Dedifferentiated amniotic fluid mesenchymal stem cell (primary cell): Measurements from ENCODE around the gene RRM1.
"Not testable (repeated sequence)": the region's sequence is repeated elsewhere in the genome, so short reads cannot be mapped to it uniquely, and the experiment has no call there.

Source experiments
- DNase-seq: peaks from one replicate; pipeline ENCODE4 v3.0.0-alpha.2; 2016; ENCODE audit errors: extremely low spot score

Gene RRM1

DNA sequence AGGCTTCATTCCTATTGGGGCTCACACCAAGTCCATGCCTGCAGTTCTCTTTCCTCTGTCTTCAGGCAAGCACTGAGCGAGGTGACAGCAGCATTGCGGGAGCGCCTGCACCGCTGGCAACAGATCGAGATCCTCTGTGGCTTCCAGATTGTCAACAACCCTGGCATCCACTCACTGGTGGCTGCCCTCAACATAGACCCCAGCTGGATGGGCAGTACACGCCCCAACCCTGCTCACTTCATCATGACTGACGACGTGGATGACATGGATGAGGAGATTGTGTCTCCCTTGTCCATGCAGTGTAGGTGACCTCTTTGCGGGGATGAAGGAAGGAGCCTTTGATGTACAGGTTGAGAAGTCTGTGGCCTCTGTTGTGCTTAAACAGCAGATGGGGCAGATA, 11.4 kb upstream of the RRM1 start:
- DNase-seq: no peak

GRCh38 chr11:4084406-4085125, 10.0 kb upstream of the RRM1 start:
- DNase-seq: no peak

GRCh38 chr11:4085575-4085974, 9.0 kb upstream of the RRM1 start:
- DNase-seq: no peak

DNA sequence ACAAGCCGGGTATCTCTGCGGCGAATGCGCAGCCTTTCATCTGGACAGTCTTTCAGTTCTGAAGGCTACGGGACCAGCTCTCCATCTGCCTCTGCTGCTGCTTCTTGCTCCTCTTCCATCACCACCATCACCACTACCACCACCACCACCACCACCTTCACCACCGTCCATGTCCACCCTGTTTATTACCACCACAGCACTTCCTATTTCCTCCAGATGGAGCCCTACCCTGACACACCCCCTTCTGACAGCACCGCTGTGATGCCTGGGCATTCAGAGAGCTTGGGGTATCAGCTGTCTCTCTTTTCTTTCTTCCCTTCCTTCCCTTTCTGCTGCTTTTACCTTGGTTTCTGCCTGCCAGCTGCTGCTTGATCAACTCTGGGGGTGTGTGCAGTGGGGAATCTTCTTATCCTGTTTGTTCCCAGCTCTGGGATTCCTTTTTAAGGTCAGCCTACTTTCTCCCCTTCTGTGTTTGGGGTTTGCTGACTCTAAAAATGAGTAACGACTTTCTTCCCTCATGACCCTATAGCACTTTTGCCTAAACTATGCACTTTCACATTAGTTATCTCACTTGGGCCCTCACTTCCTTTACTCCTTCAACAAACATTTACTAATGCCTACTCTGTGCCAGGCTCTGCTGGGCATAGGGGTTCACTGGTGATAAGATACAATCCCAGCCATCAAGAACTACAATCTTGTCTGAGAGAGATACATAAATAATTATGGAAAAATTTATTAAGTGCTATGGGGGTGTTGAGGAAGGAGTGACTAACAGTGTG, 7.8 kb upstream of the RRM1 start:
- DNase-seq: no peak

DNA sequence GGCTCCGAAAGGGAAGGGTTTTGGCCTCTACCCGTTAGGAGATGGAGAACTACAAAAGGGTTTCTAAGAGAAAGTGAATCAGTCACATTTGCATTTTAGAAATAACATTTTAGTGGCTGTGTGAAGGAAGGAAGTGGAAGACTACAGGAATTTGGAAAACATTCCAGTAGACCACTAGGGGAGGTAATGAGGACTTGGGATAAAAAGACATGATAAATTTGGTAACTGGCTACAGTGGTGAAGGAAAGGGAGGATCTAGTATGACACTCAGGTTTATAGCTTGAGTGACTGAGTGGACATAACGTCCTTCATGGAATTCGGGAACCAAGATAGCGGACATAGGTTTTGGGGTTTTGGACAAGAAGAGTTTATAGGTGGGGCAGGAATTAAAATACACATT, 7.0 kb upstream of the RRM1 start:
- no peak for DNase-seq

DNA sequence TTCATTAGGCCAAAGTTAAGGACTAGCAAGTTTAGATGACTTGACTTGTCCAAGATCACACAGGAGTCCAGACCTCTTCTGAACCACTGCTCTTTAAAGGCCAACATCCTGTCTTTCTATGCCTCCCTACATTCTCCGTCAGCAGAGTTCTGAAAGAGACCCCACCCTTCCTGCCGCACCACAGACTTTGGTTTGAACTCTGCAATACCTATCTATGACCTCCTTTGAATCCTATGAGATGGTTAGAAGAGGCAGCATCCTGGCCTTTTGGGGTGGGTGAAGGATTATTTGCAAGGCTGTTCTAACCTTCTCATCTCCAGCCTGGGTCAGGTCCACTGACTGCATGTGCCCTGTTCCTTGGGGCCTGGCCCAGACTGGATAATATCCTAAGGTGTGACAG, 4.3 kb upstream of the RRM1 start:
- no peak for DNase-seq

GRCh38 chr11:4092026-4092425, 2.6 kb upstream of the RRM1 start:
- no peak for DNase-seq

- no peak for DNase-seq
Observed at GRCh38 chr11:4093519-4094347, 866 bp upstream of the RRM1 start.

GRCh38 chr11:4095509-4096230, 1.1 kb downstream of the RRM1 start:
- peak; percentile 39 for DNase-seq

DNA sequence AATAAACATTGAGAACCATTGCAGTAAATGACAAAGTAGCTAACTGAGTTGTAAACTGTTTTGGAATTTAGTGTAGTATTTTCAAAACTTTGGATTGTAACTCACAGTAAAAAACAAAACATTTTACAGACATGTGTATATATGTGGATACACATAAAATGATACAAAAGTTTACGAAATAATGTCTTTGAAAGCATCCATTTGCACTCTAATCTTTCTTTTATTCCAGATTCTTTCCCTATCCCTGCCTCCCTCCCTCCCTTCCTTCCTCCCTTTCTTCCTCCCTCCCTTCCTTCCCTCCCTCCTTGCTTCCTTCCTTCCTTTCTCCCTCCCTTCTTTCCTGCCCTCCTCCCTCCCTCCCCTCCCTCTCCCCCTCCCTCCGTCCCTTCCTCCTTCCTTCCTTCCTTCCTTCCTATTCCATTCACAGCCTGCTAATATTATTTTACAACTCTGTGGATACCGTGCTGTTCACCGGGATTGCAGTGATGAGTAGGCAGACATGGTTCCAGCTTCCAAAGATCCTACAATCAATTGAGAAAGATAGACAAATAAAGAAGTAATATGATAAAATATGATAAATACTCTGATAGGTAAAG, 3.5 kb downstream of the RRM1 start:
- DNase-seq: no peak

- no peak for DNase-seq
Observed at GRCh38 chr11:4102711-4103110, 8.1 kb downstream of the RRM1 start.

GRCh38 chr11:4103269-4103668, 8.7 kb downstream of the RRM1 start:
- DNase-seq: no peak

- no peak for DNase-seq
Observed at GRCh38 chr11:4105916-4106315, 11.3 kb downstream of the RRM1 start.

GRCh38 chr11:4111834-4112233, 17.2 kb downstream of the RRM1 start:
- DNase-seq: no peak

- DNase-seq: no peak
Observed at GRCh38 chr11:4115128-4115527, 20.5 kb downstream of the RRM1 start.

DNA sequence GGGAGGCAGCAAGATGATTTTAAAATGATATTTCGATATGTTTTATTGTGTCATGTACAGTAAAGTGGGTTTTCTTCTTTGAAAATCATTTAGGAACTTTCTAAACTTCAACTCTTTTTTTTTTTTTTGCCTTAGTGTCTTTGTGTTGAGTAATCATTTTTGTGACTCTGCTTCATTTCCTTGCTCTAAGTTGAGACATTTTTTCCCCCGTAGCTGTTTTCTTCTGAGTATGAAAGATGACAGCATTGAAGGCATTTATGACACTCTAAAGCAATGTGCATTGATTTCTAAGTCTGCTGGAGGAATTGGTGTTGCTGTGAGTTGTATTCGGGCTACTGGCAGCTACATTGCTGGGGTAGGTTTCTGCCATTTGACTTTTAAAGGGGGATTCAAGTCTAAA, 23.5 kb downstream of the RRM1 start:
- DNase-seq: peak; percentile 74

- no peak for DNase-seq
Observed at GRCh38 chr11:4123218-4123617, 28.6 kb downstream of the RRM1 start.

DNA sequence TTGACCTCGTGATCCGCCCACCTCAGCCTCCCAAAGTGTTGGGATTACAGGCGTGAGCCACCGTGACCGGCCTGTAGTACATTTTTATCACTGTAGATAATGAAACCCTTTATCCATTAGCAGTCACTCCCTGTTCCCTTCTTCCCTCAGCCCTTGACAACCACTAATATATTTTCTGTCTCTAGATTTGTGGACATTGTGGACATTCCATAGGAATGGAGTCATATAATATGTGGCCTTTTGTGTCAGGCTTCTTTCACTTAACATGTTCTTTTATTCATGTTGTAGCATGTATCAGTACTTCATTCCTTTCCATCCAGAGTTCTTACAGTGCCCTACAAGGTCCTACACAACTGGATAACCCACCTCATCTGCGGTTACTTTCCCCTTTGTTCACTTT, 30.5 kb downstream of the RRM1 start:
- no peak for DNase-seq

DNA sequence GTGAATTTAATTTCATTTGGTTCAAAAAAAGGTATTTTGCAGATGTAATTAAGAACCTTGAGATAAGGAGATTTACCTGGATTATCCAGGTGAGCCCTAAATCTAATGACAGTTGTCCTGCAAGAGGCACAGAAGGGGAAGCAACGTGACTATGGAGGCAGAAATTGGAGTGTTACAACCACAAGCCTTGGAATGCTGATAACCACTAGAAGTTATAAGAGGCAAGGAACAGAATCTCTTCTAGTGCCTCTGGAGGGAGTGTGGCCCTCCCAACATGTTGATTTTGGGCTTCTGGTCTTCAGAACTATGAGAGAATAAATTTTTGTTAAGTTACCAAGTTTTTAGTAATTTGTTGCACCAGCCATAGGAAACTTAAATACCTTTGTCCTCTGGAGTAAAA, 32.8 kb downstream of the RRM1 start:
- DNase-seq: no peak

- not testable (repeated sequence) for DNase-seq
Observed at GRCh38 chr11:4130219-4130618, 35.6 kb downstream of the RRM1 start.

DNA sequence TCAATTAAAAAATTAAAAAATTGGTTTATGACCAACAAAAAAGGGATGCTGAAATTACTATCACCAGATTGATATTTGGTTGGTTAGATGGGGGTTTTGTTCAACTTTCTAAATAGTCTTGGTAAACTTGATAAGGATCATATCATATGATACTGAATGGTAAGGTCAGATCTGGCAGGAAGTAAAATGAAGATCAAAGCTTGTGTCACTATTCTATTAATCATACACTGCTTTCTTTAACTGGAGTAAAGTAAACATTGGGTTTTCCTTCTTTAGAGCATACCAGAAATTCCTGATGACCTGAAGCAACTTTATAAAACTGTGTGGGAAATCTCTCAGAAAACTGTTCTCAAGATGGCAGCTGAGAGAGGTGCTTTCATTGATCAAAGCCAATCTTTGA, 40.2 kb downstream of the RRM1 start:
- DNase-seq: no peak

DNA sequence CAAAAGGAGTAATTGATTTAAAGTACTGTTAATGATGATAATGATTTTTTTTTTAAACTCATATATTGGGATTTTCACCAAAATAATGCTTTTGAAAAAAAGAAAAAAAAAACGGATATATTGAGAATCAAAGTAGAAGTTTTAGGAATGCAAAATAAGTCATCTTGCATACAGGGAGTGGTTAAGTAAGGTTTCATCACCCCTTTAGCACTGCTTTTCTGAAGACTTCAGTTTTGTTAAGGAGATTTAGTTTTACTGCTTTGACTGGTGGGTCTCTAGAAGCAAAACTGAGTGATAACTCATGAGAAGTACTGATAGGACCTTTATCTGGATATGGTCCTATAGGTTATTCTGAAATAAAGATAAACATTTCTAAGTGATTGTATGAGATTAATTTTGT, 43.9 kb downstream of the RRM1 start:
- no peak for DNase-seq
